ENCODE results near the gene SPI1. TPM values are rescaled to one million over a fixed set of nuclear protein-coding genes. Genes with fewer than 3 reads are reported as not detected.
A peak's percentile ranks its signal among the peaks of the same experiment; 100 is the strongest.

SPI1 gene
- total and polyA plus RNA-seq, 2 donors (not counting 1 experiment from before 2014, with no cell fraction given) = 98.3 to 119 TPM

GRCh38 chr11:47366020-47366490 is 12.3 kb downstream of the SPI1 start:
- no peak overlapping the region for H3K4me2 ChIP-seq (replicated peaks; ENCODE audit: low read depth, low read length, poor library complexity, severe bottlenecking)
- peaks cover 81% of the 10 kb centered on the region for H4K20me1 ChIP-seq (ENCODE audit: control insufficient read depth, insufficient read depth, low read length, poor library complexity, severe bottlenecking)
- H3K27ac ChIP-seq (ENCODE audit: low read length in 2 of 2) = no peak overlapping the region
- peak overlapping the region; percentile 5 for H3K4me3 Mint-ChIP-seq
- H3K27me3 ChIP-seq (replicated peaks in 1 of 4; ENCODE audit: control extremely low read depth in 1 of 4, control insufficient read depth in 3 of 4, insufficient read depth in 4 of 4, low read length in 3 of 4) = no peaks in the 10 kb centered on the region
- H2AFZ ChIP-seq (ENCODE audit: insufficient read depth, low read depth, low read length, poor library complexity, severe bottlenecking) = no peak overlapping the region
- ATAC-seq (ENCODE audit: low read depth) (peak; percentile 51), DNase-seq (no peak)
- peaks cover 100% of the 10 kb centered on the region for H3K79me2 ChIP-seq (ENCODE audit: control insufficient read depth, insufficient read depth, low read length)
- CTCF ChIA-PET = no interaction called here
- no peak for TF ChIP-seq EZH2 (IDR thresholded peaks at IDR 0.05; ENCODE audit: borderline replicate concordance, insufficient read depth, low read depth, low read length, poor library complexity, severe bottlenecking)
- TF ChIP-seq, protein P1, sequence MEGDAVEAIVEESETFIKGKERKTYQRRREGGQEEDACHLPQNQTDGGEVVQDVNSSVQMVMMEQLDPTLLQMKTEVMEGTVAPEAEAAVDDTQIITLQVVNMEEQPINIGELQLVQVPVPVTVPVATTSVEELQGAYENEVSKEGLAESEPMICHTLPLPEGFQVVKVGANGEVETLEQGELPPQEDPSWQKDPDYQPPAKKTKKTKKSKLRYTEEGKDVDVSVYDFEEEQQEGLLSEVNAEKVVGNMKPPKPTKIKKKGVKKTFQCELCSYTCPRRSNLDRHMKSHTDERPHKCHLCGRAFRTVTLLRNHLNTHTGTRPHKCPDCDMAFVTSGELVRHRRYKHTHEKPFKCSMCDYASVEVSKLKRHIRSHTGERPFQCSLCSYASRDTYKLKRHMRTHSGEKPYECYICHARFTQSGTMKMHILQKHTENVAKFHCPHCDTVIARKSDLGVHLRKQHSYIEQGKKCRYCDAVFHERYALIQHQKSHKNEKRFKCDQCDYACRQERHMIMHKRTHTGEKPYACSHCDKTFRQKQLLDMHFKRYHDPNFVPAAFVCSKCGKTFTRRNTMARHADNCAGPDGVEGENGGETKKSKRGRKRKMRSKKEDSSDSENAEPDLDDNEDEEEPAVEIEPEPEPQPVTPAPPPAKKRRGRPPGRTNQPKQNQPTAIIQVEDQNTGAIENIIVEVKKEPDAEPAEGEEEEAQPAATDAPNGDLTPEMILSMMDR (IDR thresholded peaks at IDR 0.05) = no peak
- intact Hi-C loops (cut with micrococcal nuclease) = no loop called here
- no peak overlapping the region for H3K4me3 ChIP-seq (ENCODE audit: control extremely low read depth in 1 of 5, extremely low read depth in 1 of 5, insufficient read depth in 1 of 5, low read depth in 2 of 5, low read length in 4 of 5)
- H3K9me3 Mint-ChIP-seq (ENCODE audit: insufficient read depth) = no peaks in the 10 kb centered on the region
- peak overlapping the region; percentile 46 for H3K27ac Mint-ChIP-seq
- 40% methylated on average over 1 of the region's 1 CpG for WGBS (ENCODE audit: insufficient coverage)
- peaks cover 7 to 49% of the 10 kb centered on the region in 2 experiments for H3K36me3 ChIP-seq (replicated peaks in 1 of 2; ENCODE audit: control extremely low read depth in 1 of 2, control insufficient read depth in 1 of 2, extremely low read depth in 1 of 2, insufficient read depth in 2 of 2, low read length in 1 of 2)
- H3K27me3 Mint-ChIP-seq = no peaks in the 10 kb centered on the region
- POLR2A ChIA-PET = no interaction called here
- peaks cover 38% of the 10 kb centered on the region for H3K4me1 Mint-ChIP-seq
- H3K9ac ChIP-seq (ENCODE audit: low read length) = no peak overlapping the region
- peaks cover 3 to 7% of the 10 kb centered on the region in 2 donors for H3K4me1 ChIP-seq (ENCODE audit: control insufficient read depth in 2 of 2, insufficient read depth in 2 of 2, low read length in 2 of 2)
- no peaks in the 10 kb centered on the region for H3K9me3 ChIP-seq (ENCODE audit: control extremely low read depth in 1 of 3, control insufficient read depth in 2 of 3, insufficient read depth in 1 of 3, low read length in 2 of 3)

DNA sequence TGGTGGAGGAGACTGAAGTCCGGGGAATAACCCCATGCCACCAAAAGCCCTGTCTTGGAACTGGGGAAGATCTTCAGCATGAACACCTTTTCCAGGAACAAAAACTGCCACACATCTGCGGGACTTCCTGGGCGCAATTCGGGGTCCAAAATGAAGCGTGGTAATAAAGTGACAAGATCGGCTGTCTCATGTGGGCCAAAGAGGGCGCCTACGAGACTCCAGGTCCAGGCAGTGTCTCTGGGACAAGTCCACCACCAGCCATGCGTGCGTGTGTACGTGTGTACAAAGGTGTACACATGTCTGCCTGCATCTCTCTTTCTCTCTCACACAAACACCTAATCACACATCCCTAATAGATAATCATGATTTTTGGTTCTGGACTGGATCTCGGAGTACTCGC is 16.9 kb downstream of the SPI1 start:
- peaks cover 88% of the 10 kb centered on the region for H3K79me2 ChIP-seq (ENCODE audit: control insufficient read depth, insufficient read depth, low read length)
- H3K9me3 Mint-ChIP-seq (ENCODE audit: insufficient read depth) = no peaks in the 10 kb centered on the region

More for the DNA sequence above, 16.9 kb downstream of the SPI1 start:
- H3K4me1 Mint-ChIP-seq = peaks cover 37% of the 10 kb centered on the region
- no peaks in the 10 kb centered on the region for H3K27me3 Mint-ChIP-seq
- H3K27me3 ChIP-seq (replicated peaks in 1 of 4; ENCODE audit: control extremely low read depth in 1 of 4, control insufficient read depth in 3 of 4, insufficient read depth in 4 of 4, low read length in 3 of 4) = no peaks in the 10 kb centered on the region
- TF ChIP-seq, protein P1 (IDR thresholded peaks at IDR 0.05) = no peak
- no peak for TF ChIP-seq EZH2 (IDR thresholded peaks at IDR 0.05; ENCODE audit: borderline replicate concordance, insufficient read depth, low read depth, low read length, poor library complexity, severe bottlenecking)
- no peak overlapping the region for H3K9ac ChIP-seq (ENCODE audit: low read length)
- POLR2A ChIA-PET = no interaction called here
- H3K4me3 Mint-ChIP-seq = no peak overlapping the region
- H3K4me3 ChIP-seq (ENCODE audit: control extremely low read depth in 1 of 5, extremely low read depth in 1 of 5, insufficient read depth in 1 of 5, low read depth in 2 of 5, low read length in 4 of 5) = no peak overlapping the region
- no peak overlapping the region for H3K27ac ChIP-seq (ENCODE audit: low read length in 2 of 2)
- 90% methylated on average over 12 of the region's 13 CpGs for WGBS (ENCODE audit: insufficient coverage)
- CTCF ChIA-PET = interaction anchor here (2.0 kb wide), 1 partner anchor 12 kb away, joined by 7 read pairs; no protein-coding TSS in a partner anchor
- no peak overlapping the region for H2AFZ ChIP-seq (ENCODE audit: insufficient read depth, low read depth, low read length, poor library complexity, severe bottlenecking)
- peak overlapping the region; percentile 29 for H3K27ac Mint-ChIP-seq
- no peak for DNase-seq
- no peaks in the 10 kb centered on the region for H3K9me3 ChIP-seq (ENCODE audit: control extremely low read depth in 1 of 3, control insufficient read depth in 2 of 3, insufficient read depth in 1 of 3, low read length in 2 of 3)
- peaks cover 12 to 14% of the 10 kb centered on the region in 2 donors for H3K4me1 ChIP-seq (ENCODE audit: control insufficient read depth in 2 of 2, insufficient read depth in 2 of 2, low read length in 2 of 2)
- ATAC-seq (ENCODE audit: low read depth) = no peak
- peaks cover 2 to 46% of the 10 kb centered on the region in 2 experiments for H3K36me3 ChIP-seq (replicated peaks in 1 of 2; ENCODE audit: control extremely low read depth in 1 of 2, control insufficient read depth in 1 of 2, extremely low read depth in 1 of 2, insufficient read depth in 2 of 2, low read length in 1 of 2)
- H4K20me1 ChIP-seq (ENCODE audit: control insufficient read depth, insufficient read depth, low read length, poor library complexity, severe bottlenecking) = peaks cover 92% of the 10 kb centered on the region
- H3K4me2 ChIP-seq (replicated peaks; ENCODE audit: low read depth, low read length, poor library complexity, severe bottlenecking) = no peak overlapping the region
- intact Hi-C loops (cut with micrococcal nuclease) = no loop called here

Measured in B cell (primary cell).